Right lobe of liver (tissue), 4 donors: ENCODE measurements around the gene F10.

Experiments
- CTCF ChIP-seq, 4 donors: fragments of 200-600 bp in 3 of 4; fragments of 450-650 bp in 1 of 4; IDR thresholded peaks; one replicate each; pipeline versions ENCODE4 v1.5.1 to v1.8.0; 2016 to 2022; ENCODE audit warnings: antibody characterized with exemption in 4 of 4, mild to moderate bottlenecking in 2 of 4
- POLR2A ChIP-seq: fragments of 450-650 bp; IDR thresholded peaks from one replicate; pipeline ENCODE4 v1.6.1; 2017; ENCODE audit warnings: antibody characterized with exemption, mild to moderate bottlenecking
- donor health status: DM: no; HTN: no; CAD: no.
- donor health status: DM: no; HTN: no; CAD: no.
- donor health status: DM: no; HTN: yes; CAD: no.

GRCh38 chr13:113105921-113106452 is 16.6 kb upstream of the F10 start:
- TF ChIP-seq POLR2A (no peak), CTCF (IDR thresholded peaks at IDR 0.05) (no peak)
